H9 (cell line): ENCODE data around the gene SYT7. TPM values are rescaled to one million over a fixed set of nuclear protein-coding genes. Genes with fewer than 3 reads are reported as not detected.

Source experiments
- DNase-seq: peaks from one replicate; pipeline ENCODE4 v3.0.0-alpha.2; 2017
- H2AFZ ChIP-seq: one replicate; pipeline ENCODE4 v1.6.1; 2013; ENCODE audit warnings: mild to moderate bottlenecking, low read length, control low read depth, moderate library complexity
- H2AK5ac ChIP-seq: 2 replicates; pipeline ENCODE4 v1.6.1; 2013; ENCODE audit warnings: low read length, control low read depth, mixed read lengths; ENCODE audit not compliant: insufficient read length
- H2BK120ac ChIP-seq: one replicate; pipeline ENCODE4 v1.6.1; 2013; ENCODE audit warnings: low read depth, mild to moderate bottlenecking, low read length, control low read depth, inconsistent platforms; ENCODE audit not compliant: poor library complexity, severe bottlenecking
- H2BK12ac ChIP-seq: 2 replicates; pipeline ENCODE4 v1.6.1; 2013; ENCODE audit warnings: low read length, control low read depth, mixed read lengths, low read depth; ENCODE audit not compliant: insufficient read length
- H2BK15ac ChIP-seq: 2 replicates; pipeline ENCODE4 v1.6.1; 2013; ENCODE audit warnings: low read depth, low read length, control low read depth
- H2BK20ac ChIP-seq: one replicate; pipeline ENCODE4 v1.6.1; 2013; ENCODE audit warnings: low read depth, mild to moderate bottlenecking, low read length, control low read depth, inconsistent platforms; ENCODE audit not compliant: poor library complexity, severe bottlenecking
- H2BK5ac ChIP-seq: 2 replicates; pipeline ENCODE4 v1.6.1; 2013; ENCODE audit warnings: low read length, control low read depth, mixed read lengths; ENCODE audit not compliant: insufficient read length
- H3K14ac ChIP-seq: 2 replicates; pipeline ENCODE4 v1.6.1; 2013; ENCODE audit warnings: low read length, control low read depth; ENCODE audit not compliant: insufficient read depth
- H3K18ac ChIP-seq: 2 replicates; pipeline ENCODE4 v1.6.1; 2013; ENCODE audit warnings: low read depth, mild to moderate bottlenecking, mixed read lengths, low read length, control low read depth; ENCODE audit not compliant: insufficient read length
- H3K23ac ChIP-seq: 2 replicates; pipeline ENCODE4 v1.6.1; 2013; ENCODE audit warnings: low read length, control low read depth, mixed read lengths, low read depth; ENCODE audit not compliant: insufficient read length
- H3K23me2 ChIP-seq: 2 replicates; pipeline ENCODE4 v1.6.1; 2013; ENCODE audit warnings: low read depth, mild to moderate bottlenecking, mixed read lengths, low read length, control low read depth; ENCODE audit not compliant: insufficient read length, poor library complexity, severe bottlenecking
- H3K27ac ChIP-seq: 2 replicates; pipeline ENCODE4 v1.5.1; 2013; ENCODE audit warnings: low read length, control low read depth, mixed read lengths, low read depth; ENCODE audit not compliant: insufficient read length
- H3K27me3 ChIP-seq: 2 replicates; pipeline ENCODE4 v1.6.1; 2013; ENCODE audit warnings: low read length, control low read depth, inconsistent platforms; ENCODE audit not compliant: insufficient read depth
- H3K4ac ChIP-seq: 2 replicates; pipeline ENCODE4 v1.6.1; 2013; ENCODE audit warnings: low read depth, mild to moderate bottlenecking, control low read depth, inconsistent platforms, low read length, moderate library complexity
- H3K4me1 ChIP-seq: 2 replicates; pipeline ENCODE4 v1.6.1; 2013; ENCODE audit warnings: low read length, control low read depth, inconsistent platforms; ENCODE audit not compliant: insufficient read depth
- H3K4me2 ChIP-seq: 2 replicates; pipeline ENCODE4 v1.6.1; 2013; ENCODE audit warnings: low read length, control low read depth, mixed read lengths; ENCODE audit not compliant: insufficient read length, insufficient read depth
- H3K56ac ChIP-seq: 2 replicates; pipeline ENCODE4 v1.6.1; 2013; ENCODE audit warnings: low read depth, mild to moderate bottlenecking, mixed read lengths, low read length, control low read depth; ENCODE audit not compliant: insufficient read length
- H3K79me1 ChIP-seq: 2 replicates; pipeline ENCODE4 v1.6.1; 2013; ENCODE audit warnings: low read depth, mild to moderate bottlenecking, moderate library complexity, low read length, control low read depth, inconsistent platforms; ENCODE audit not compliant: insufficient read depth, poor library complexity, severe bottlenecking
- H3K79me2 ChIP-seq: 2 replicates; pipeline ENCODE4 v1.6.1; 2013; ENCODE audit warnings: low read length, control low read depth, inconsistent platforms; ENCODE audit not compliant: insufficient read depth
- H3K9ac ChIP-seq: 2 replicates; pipeline ENCODE4 v1.6.1; 2013; ENCODE audit warnings: low read length, control low read depth, mixed read lengths; ENCODE audit not compliant: insufficient read length; ENCODE audit errors: extremely low read depth
- H3K9me3 ChIP-seq: one replicate; pipeline ENCODE4 v1.6.1; 2013; ENCODE audit warnings: low read depth, low read length, inconsistent platforms; ENCODE audit not compliant: control insufficient read depth
- H3T11ph ChIP-seq: one replicate; pipeline ENCODE4 v1.6.1; 2013; ENCODE audit warnings: mild to moderate bottlenecking, low read length, control low read depth, inconsistent platforms
- H4K20me1 ChIP-seq: one replicate; pipeline ENCODE4 v1.6.1; 2013; ENCODE audit not compliant: control insufficient read depth, insufficient read length, insufficient read depth
- H4K5ac ChIP-seq: 2 replicates; pipeline ENCODE4 v1.6.1; 2013; ENCODE audit warnings: low read depth, mild to moderate bottlenecking, mixed read lengths, low read length, control low read depth; ENCODE audit not compliant: insufficient read length
- H4K8ac ChIP-seq: replicated peaks from 2 replicates; pipeline ENCODE4 v1.6.1; 2013; ENCODE audit warnings: low read length, control low read depth, mixed read lengths, low read depth; ENCODE audit not compliant: insufficient read length
- H4K91ac ChIP-seq: 2 replicates; pipeline ENCODE4 v1.6.1; 2013; ENCODE audit warnings: low read depth, mild to moderate bottlenecking, moderate library complexity, mixed read lengths, low read length, control low read depth; ENCODE audit not compliant: insufficient read length
- H3K27ac Mint-ChIP-seq, 3 experiments: 2 replicates in 2 of 3; 3 replicates in 1 of 3; pipeline ENCODE4 v1.8.0; 2020 to 2021; ENCODE audit warnings: mixed read lengths in 3 of 3, mild to moderate bottlenecking in 1 of 3, moderate library complexity in 1 of 3
- H3K27me3 Mint-ChIP-seq: 2 replicates; pipeline ENCODE4 v1.8.0; 2021; ENCODE audit warnings: low read depth, mild to moderate bottlenecking, moderate library complexity, mixed read lengths
- H3K36me3 Mint-ChIP-seq, 3 experiments: 2 replicates in 2 of 3; 3 replicates in 1 of 3; pipeline ENCODE4 v1.8.0; 2020 to 2021; ENCODE audit warnings: low read depth in 3 of 3, mixed read lengths in 3 of 3; ENCODE audit not compliant: insufficient read depth in 1 of 3
- H3K4me1 Mint-ChIP-seq, 2 experiments: 2 replicates each; pipeline ENCODE4 v1.8.0; 2020; ENCODE audit warnings: mixed read lengths in 2 of 2
- H3K4me3 Mint-ChIP-seq, 2 experiments: 2 replicates in 1 of 2; 3 replicates in 1 of 2; pipeline ENCODE4 v1.8.0; 2020 to 2021; ENCODE audit warnings: mild to moderate bottlenecking in 2 of 2, mixed read lengths in 2 of 2, moderate library complexity in 1 of 2
- H3K9me3 Mint-ChIP-seq, 2 experiments: 2 replicates in 1 of 2; 3 replicates in 1 of 2; pipeline ENCODE4 v1.8.0; 2020; ENCODE audit warnings: mild to moderate bottlenecking in 2 of 2, mixed read lengths in 2 of 2, moderate library complexity in 1 of 2
- WGBS: extraction: QIAGEN DNeasy Blood & Tissue Kit; methylation state at CpG from one replicate; pipeline ENCODE4 v1.1.7; 2013; ENCODE audit warnings: missing lambda C conversion rate, low lambda C conversion rate, mixed read lengths; ENCODE audit not compliant: insufficient read length; ENCODE audit errors: extremely low coverage; 5-methylcytosine and 5-hydroxymethylcytosine counted together
- total RNA-seq: library from RNA; stranded (reverse); gene quantifications from 2 replicates; pipeline ENCODE4 v1.2.1, GENCODE V29; 2021
- TF ChIP-seq, protein P1 (sequence below): fragments of 200-600 bp; sonication (generic); conservative IDR thresholded peaks from 3 replicates; pipeline ENCODE4 v1.8.0; 2021; ENCODE audit warnings: antibody characterized with exemption, mild to moderate bottlenecking

SYT7 gene
- total RNA-seq, 1 experiment from 2014 or later = 8.8 TPM

DNA sequence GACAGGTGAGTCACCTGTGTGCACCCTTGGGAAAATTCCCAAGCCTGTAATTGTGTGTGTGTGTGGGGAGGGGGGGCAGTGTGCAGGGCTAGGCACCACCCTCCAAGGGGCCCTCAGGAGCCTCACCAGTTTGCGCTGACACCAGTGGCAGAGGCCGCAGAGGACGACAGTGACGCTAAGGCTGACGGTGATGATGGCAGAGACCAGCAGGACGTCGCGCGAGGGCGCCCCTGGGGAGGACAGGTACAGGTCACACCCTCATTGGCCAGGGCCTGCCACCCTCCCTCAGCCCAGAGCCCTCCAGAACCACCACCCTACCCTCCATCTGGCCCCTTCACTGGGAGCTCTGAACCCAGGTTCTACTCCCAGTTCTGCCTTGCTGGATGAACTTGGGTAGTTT, 24.9 kb downstream of the SYT7 start:
- Histone ChIP-seq H2BK5ac (no peak overlapping the region), H3K4me2 (peak overlapping the region; percentile 55), H2BK20ac (no peak overlapping the region), H2BK12ac (no peak overlapping the region), H3K79me1 (no peaks in the 10 kb centered on the region), H2AK5ac (no peak overlapping the region), H3K9me3 (no peaks in the 10 kb centered on the region), H3K23me2 (peaks cover 7% of the 10 kb centered on the region), H3K27ac (no peak overlapping the region), H3T11ph (no peak overlapping the region), H2AFZ (no peak overlapping the region), H3K14ac (no peak overlapping the region), H3K79me2 (no peaks in the 10 kb centered on the region), H2BK120ac (no peak overlapping the region), H3K27me3 (peaks cover 5% of the 10 kb centered on the region; the same call in 1 of the 2 replicates), H4K20me1 (no peaks in the 10 kb centered on the region), H3K9ac (no peak overlapping the region), H2BK15ac (no peak overlapping the region), H3K4ac (no peak overlapping the region), H3K56ac (no peak overlapping the region), H4K8ac (no peak overlapping the region), H3K18ac (no peak overlapping the region), H4K5ac (no peak overlapping the region), H3K4me1 (no peaks in the 10 kb centered on the region; the same call in 1 of the 2 replicates), H4K91ac (no peak overlapping the region), H3K23ac (no peak overlapping the region)
- no CpG with 5 or more reads among the region's 10 CpGs for WGBS
- Mint-ChIP-seq H3K27ac (no peak overlapping the region), H3K4me3 (peak overlapping the region; percentile 57 to 81; a peak in 4 of 5 replicates), H3K4me1 (peaks cover 39 to 64% of the 10 kb centered on the region in 2 experiments), H3K36me3 (no peaks in the 10 kb centered on the region; a peak in 1 of 7 replicates), H3K27me3 (peaks cover 72% of the 10 kb centered on the region), H3K9me3 (no peaks in the 10 kb centered on the region)
- TF ChIP-seq, protein P1, sequence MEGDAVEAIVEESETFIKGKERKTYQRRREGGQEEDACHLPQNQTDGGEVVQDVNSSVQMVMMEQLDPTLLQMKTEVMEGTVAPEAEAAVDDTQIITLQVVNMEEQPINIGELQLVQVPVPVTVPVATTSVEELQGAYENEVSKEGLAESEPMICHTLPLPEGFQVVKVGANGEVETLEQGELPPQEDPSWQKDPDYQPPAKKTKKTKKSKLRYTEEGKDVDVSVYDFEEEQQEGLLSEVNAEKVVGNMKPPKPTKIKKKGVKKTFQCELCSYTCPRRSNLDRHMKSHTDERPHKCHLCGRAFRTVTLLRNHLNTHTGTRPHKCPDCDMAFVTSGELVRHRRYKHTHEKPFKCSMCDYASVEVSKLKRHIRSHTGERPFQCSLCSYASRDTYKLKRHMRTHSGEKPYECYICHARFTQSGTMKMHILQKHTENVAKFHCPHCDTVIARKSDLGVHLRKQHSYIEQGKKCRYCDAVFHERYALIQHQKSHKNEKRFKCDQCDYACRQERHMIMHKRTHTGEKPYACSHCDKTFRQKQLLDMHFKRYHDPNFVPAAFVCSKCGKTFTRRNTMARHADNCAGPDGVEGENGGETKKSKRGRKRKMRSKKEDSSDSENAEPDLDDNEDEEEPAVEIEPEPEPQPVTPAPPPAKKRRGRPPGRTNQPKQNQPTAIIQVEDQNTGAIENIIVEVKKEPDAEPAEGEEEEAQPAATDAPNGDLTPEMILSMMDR = no peak
- no peak for DNase-seq
